Measurements from ENCODE around the gene CDK14.

GRCh38 chr7:90607196-90607595, 11.1 kb downstream of the CDK14 start:
- no peak for TF ChIP-seq CTCF (conservative IDR thresholded peaks at IDR 0.05 in 1 of 2, IDR thresholded peaks at IDR 0.05 in 1 of 2; ENCODE audit: low read depth in 1 of 2, low read length in 2 of 2)
- TF ChIP-seq EZH2 (IDR thresholded peaks at IDR 0.05; ENCODE audit: low read length, missing control alignments): no peak

Measured in fibroblast of lung (primary cell).